Psoas muscle (tissue), 8 donors: ENCODE results near the gene SBNO2. TPM values are rescaled to one million over a fixed set of nuclear protein-coding genes. Genes with fewer than 3 reads are reported as not detected.
A peak's percentile ranks its signal among the peaks of the same experiment; 100 is the strongest.

Experiments
- ATAC-seq, 4 donors: fragments of 200-7000 bp; cut with Tn5 transposase; one replicate each; pipeline ENCODE4 v1.9.1; 2020; ENCODE audit warnings: moderate library complexity in 3 of 4, mild to moderate bottlenecking in 2 of 4
- DNase-seq, 2 donors: peaks; one replicate each; pipeline ENCODE4 v3.0.0-alpha.2; 2020
- H3K27ac ChIP-seq: fragments of 200-600 bp; one replicate; pipeline ENCODE4 v1.8.0; 2022
- H3K27me3 ChIP-seq, 3 donors: fragments of 200-600 bp in 1 of 3; one replicate each; pipeline versions ENCODE4 v1.6.1 to v1.8.0; 2013 to 2022; ENCODE audit warnings: low read length in 2 of 3, mild to moderate bottlenecking in 2 of 3, moderate library complexity in 1 of 3; ENCODE audit not compliant: insufficient read depth in 3 of 3
- H3K36me3 ChIP-seq, 2 donors: fragments of 200-600 bp in 1 of 2; one replicate each; pipeline versions ENCODE4 v1.6.1 to v1.8.0; 2013 to 2022; ENCODE audit warnings: low read depth in 1 of 2, mild to moderate bottlenecking in 1 of 2, moderate library complexity in 1 of 2; ENCODE audit not compliant: insufficient read depth in 1 of 2
- H3K4me1 ChIP-seq: fragments of 200-600 bp; one replicate; pipeline ENCODE4 v1.8.0; 2022
- H3K4me3 ChIP-seq: fragments of 200-600 bp; one replicate; pipeline ENCODE4 v1.8.0; 2022; ENCODE audit warnings: mild to moderate bottlenecking
- H3K9me3 ChIP-seq: fragments of 200-600 bp; one replicate; pipeline ENCODE4 v1.8.0; 2022
- WGBS, 3 donors: extraction: QIAGEN DNeasy Blood & Tissue Kit; methylation state at CpG; one replicate each; pipeline versions ENCODE4 v1.1.6 to v1.1.7; 2013; 5-methylcytosine and 5-hydroxymethylcytosine counted together
- intact Hi-C, 2 donors: fragments of 100-400 bp; cut with DNase I; formaldehyde crosslinking; loops; one replicate each; pipeline versions ENCODE4 v1.11.0 to v1.14.2; 2022
- polyA plus RNA-seq, 3 donors: library from polyadenylated mRNA; stranded (reverse); fragments of 200-250 nt; gene quantifications; one replicate each; pipeline ENCODE4 v1.2.3, GENCODE V29; 2013
- total RNA-seq, 4 donors: library from RNA; stranded (reverse); fragmentation: NEBNext Ultra II Directional in 2 of 4; extraction: Animal tissue kit (Norgen Biotek cat#: 25700) in 2 of 4; gene quantifications; one replicate each; pipeline versions ENCODE4 v1.2.1 to v1.2.4, GENCODE V29; 2021 to 2023
- TF ChIP-seq, protein P1 (sequence below): fragments of 200-600 bp; IDR thresholded peaks from one replicate; pipeline ENCODE4 v1.8.0; 2022; ENCODE audit warnings: antibody characterized with exemption
- donor health status: healthy with polysubstance abuse.
- donor health status: DM: no; HTN: no; CAD: no; lungs with moderate emphysema.
- donor health status: Bipolar disorder and iron deficiency.
- donor health status: healthy.
- donor health status: DM: yes; HTN: yes; CAD: no.
- donor health status: DM: no; HTN: no; CAD: no.
- donor health status: DM: no; HTN: no; CAD: no.
- donor health status: DM: yes; HTN: yes; CAD: no.

The SBNO2 gene
- total and polyA plus RNA-seq, 7 donors = 18.5 to 138 (median 47.2) TPM

DNA sequence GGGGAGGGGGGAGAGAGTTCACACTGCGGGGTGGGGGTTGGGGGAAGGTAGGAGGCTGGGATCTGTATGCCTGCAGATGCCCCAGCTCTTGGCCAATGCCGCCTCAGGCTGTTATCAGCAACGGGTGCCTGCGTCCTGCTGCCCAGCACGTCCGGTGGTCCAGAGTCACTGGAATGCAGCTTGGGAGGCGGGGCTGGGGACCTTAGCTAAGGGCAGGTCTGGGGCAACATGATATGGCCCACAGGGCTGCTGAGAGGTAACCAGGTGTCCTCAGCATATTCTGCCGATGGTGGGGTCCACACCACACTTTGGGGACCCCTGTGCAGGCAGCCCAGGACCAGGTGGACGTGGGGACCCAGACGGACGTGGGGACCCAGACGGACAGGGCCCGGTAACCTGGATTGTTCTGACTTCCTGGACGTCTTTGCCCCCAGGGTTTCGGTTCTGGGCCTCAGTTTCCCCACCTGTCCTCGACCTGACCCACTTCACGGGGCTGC lies 107.8 kb downstream of the SBNO2 start:
- WGBS, 3 donors = 41 to 48% (median 46%) methylated on average over 15 to 17 of the region's 17 CpGs
- peaks cover 20% of the 10 kb centered on the region for H3K4me1 ChIP-seq
- H3K36me3 ChIP-seq = no peaks in the 10 kb centered on the region
- peaks cover 0 to 66% (median 35%) of the 10 kb centered on the region in 3 donors for H3K27me3 ChIP-seq
- H3K9me3 ChIP-seq = no peaks in the 10 kb centered on the region
- peak overlapping the region; percentile 53 for H3K4me3 ChIP-seq
- TF ChIP-seq, protein P1, sequence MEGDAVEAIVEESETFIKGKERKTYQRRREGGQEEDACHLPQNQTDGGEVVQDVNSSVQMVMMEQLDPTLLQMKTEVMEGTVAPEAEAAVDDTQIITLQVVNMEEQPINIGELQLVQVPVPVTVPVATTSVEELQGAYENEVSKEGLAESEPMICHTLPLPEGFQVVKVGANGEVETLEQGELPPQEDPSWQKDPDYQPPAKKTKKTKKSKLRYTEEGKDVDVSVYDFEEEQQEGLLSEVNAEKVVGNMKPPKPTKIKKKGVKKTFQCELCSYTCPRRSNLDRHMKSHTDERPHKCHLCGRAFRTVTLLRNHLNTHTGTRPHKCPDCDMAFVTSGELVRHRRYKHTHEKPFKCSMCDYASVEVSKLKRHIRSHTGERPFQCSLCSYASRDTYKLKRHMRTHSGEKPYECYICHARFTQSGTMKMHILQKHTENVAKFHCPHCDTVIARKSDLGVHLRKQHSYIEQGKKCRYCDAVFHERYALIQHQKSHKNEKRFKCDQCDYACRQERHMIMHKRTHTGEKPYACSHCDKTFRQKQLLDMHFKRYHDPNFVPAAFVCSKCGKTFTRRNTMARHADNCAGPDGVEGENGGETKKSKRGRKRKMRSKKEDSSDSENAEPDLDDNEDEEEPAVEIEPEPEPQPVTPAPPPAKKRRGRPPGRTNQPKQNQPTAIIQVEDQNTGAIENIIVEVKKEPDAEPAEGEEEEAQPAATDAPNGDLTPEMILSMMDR = no peak
- intact Hi-C loops = no loop called here
- no peak overlapping the region for H3K27ac ChIP-seq
- ATAC-seq = no peak
- DNase-seq = no peak

DNA sequence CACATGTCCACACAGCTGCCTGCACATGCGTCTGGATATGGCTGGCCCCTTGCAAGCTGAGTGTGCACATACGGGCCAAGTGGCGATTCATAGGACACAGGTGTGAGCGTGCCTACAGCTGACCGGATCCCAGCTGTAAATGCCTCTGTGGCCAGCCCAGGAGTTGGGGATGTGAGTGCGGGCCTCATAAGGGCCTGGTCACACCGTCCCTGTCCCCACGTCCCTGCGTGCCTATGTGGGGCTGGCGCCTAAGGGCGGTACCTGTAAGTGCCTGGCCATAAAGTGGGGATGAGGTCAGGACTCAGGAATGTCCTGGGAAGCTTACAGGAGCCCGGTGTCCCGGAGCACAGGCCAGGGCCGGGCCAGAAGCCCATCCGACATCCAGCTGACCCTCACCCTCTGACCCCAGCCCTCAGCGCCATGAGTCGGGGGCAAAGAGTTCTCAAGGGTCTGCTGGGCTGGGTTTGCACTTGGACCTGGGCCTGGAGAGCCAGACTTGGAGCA lies 108.4 kb downstream of the SBNO2 start:
- intact Hi-C loops = no loop called here
- ATAC-seq (peak; percentile 10 to 24 (median 11)), DNase-seq (no peak)
- H3K4me1 ChIP-seq = peaks cover 20% of the 10 kb centered on the region
- 32 to 40% (median 40%) methylated on average over 17 of the region's 17 CpGs for WGBS, 3 donors
- H3K36me3 ChIP-seq = no peaks in the 10 kb centered on the region
- H3K4me3 ChIP-seq = no peak overlapping the region
- TF ChIP-seq, protein P1 = no peak
- H3K9me3 ChIP-seq = no peaks in the 10 kb centered on the region
- no peak overlapping the region for H3K27ac ChIP-seq
- peaks cover 0 to 59% (median 29%) of the 10 kb centered on the region in 3 donors for H3K27me3 ChIP-seq

DNA sequence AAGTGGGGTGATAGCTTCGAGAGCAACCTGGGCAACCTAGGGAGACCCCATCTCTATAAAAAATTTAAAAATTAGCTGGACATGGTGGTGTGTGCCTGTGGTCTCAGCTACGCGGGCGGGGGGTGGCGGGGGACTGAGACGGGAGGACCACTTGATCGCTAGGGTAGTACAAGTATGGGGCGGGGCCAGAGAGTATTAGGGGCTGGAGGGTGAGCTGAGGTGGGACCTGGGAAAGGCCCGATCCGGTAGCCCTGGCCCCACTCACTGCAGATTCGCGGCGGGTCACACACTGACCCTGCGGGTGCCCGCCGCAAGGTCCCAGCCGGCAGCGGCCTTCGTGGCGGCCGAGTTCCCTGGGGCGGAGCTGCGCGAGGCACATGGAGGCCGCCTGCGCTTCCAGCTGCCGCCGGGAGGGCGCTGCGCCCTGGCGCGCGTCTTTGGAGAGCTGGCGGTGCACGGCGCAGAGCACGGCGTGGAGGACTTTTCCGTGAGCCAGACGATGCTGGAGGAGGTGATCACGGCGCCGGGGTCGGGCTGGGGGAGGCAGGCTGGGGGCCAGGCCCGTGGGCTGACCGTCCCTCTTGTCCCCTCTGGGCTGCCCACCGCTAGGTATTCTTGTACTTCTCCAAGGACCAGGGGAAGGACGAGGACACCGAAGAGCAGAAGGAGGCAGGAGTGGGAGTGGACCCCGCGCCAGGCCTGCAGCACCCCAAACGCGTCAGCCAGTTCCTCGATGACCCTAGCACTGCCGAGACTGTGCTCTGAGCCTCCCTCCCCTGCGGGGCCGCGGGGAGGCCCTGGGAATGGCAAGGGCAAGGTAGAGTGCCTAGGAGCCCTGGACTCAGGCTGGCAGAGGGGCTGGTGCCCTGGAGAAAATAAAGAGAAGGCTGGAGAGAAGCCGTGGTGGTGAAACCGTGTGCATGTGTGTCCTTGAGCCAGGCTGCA lies 109.1 kb downstream of the SBNO2 start:
- peaks cover 20% of the 10 kb centered on the region for H3K4me1 ChIP-seq
- H3K9me3 ChIP-seq = no peaks in the 10 kb centered on the region
- TF ChIP-seq, protein P1 = peak; percentile 78
- 7 to 10% (median 9%) methylated on average over 53 to 60 of the region's 60 CpGs for WGBS, 3 donors
- no peaks in the 10 kb centered on the region for H3K36me3 ChIP-seq
- peak; percentile 72 to 87 (median 79) for ATAC-seq
- intact Hi-C loops = no loop called here
- H3K27ac ChIP-seq = no peak overlapping the region
- H3K27me3 ChIP-seq = peaks cover 0 to 52% (median 27%) of the 10 kb centered on the region in 3 donors
- H3K4me3 ChIP-seq = no peak overlapping the region
- peak; percentile 76 to 82 for DNase-seq

DNA sequence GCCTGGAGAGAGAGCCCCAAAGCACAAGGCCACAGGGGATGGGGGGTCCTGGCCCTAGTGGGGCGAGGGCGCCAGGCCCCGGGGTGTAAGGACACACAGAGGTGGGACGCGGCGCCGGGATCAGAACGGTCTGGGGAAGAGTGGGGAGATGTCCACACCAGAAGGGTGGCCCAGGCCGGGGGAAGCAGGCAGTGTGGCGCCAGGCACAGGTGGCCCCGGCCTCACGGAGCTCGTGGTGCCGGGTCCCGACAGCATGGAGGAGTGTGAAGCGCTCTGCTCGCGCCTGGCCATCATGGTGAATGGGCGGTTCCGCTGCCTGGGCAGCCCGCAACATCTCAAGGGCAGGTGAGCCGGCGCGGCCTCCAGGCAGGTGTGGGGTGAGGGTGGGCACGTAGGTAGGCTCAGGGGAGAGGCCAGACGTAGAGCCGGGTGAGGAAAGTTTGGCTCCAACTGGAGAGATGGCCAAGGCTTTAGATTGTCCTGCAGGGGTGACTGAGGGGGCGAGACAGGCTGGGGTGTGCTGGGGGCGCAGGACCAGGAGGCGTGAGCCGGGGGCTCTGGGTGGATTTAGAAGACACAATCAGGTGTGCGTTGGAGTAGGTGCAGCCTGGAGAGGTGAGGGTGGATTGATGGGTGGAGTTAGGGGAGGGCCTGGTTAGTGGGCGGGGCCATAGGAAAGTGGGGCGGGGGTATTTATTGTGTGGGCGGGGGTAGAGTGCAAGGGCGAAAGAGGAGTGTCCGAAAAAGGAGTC lies 110.0 kb downstream of the SBNO2 start:
- Histone ChIP-seq H3K27me3 (peaks cover 0 to 43% (median 18%) of the 10 kb centered on the region in 3 donors), H3K27ac (no peak overlapping the region), H3K36me3 (peaks cover 0 to 4% of the 10 kb centered on the region in 2 donors), H3K4me1 (peaks cover 20% of the 10 kb centered on the region), H3K9me3 (no peaks in the 10 kb centered on the region), H3K4me3 (no peak overlapping the region)
- DNase-seq (peak in 1 of 2 donors; percentile 13), ATAC-seq (no peak)
- 60 to 86% (median 72%) methylated on average over 36 to 37 of the region's 37 CpGs for WGBS, 3 donors
- intact Hi-C loops = no loop called here
- TF ChIP-seq, protein P1 = no peak
